DMS53 treated with DMSO at 0.1 percent for 48 hours (cell line): Measurements from ENCODE around the gene ATG4C.
"Not testable (repeated sequence)": the region's sequence is repeated elsewhere in the genome, so short reads cannot be mapped to it uniquely, and the experiment has no call there.

ENCODE experiments used
- DNase-seq: peaks from one replicate; lab custom pipeline; 2025; ENCODE audit not compliant: unreplicated experiment; lab: John Stamatoyannopoulos, UW

The ATG4C gene, protein sequence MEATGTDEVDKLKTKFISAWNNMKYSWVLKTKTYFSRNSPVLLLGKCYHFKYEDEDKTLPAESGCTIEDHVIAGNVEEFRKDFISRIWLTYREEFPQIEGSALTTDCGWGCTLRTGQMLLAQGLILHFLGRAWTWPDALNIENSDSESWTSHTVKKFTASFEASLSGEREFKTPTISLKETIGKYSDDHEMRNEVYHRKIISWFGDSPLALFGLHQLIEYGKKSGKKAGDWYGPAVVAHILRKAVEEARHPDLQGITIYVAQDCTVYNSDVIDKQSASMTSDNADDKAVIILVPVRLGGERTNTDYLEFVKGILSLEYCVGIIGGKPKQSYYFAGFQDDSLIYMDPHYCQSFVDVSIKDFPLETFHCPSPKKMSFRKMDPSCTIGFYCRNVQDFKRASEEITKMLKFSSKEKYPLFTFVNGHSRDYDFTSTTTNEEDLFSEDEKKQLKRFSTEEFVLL

DNA sequence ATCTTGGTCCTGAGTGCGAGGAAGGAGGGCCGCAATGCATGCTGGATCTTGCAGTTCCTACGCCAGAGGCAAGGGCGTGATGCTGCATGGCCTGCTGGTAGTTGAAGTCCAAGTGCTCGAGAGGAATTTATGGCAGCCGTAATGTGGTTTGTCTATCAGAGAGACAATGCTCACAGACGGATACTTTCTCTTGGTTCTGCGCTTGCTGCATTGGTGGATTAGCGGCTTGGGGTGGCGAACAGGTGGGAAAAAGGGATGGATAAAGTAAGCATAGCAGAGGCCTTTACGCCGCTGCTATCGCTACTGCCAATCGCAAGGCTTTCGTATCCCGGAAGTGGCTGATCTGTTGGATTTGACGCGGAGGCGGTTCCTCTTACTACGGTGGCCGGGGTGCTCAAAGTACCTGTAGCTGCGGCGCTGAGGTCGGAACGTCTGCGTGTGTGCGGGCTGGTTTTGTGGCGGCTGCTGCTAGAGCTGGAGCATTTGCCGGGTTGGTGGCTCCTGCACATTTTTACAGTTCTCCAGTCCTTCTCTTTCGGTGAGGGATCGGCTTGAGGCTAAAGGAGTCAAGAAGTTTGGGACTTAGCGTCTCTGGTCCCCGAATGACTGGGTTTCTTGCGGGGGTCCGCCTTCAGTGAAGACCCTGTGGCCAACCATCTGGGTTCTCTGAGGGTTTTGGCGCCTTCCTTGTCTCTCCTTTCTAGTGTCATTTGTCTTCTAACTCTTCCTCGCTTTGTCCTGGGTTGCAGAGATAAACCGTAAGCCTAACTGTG is at the start of gene ATG4C:
Gene ATG4C, plus strand, starts transcription at position 397 of the 773 bp plus-strand sequence. CDS start 19,655 bp downstream, outside the sequence.
- peak; percentile 100 for DNase-seq

DNA sequence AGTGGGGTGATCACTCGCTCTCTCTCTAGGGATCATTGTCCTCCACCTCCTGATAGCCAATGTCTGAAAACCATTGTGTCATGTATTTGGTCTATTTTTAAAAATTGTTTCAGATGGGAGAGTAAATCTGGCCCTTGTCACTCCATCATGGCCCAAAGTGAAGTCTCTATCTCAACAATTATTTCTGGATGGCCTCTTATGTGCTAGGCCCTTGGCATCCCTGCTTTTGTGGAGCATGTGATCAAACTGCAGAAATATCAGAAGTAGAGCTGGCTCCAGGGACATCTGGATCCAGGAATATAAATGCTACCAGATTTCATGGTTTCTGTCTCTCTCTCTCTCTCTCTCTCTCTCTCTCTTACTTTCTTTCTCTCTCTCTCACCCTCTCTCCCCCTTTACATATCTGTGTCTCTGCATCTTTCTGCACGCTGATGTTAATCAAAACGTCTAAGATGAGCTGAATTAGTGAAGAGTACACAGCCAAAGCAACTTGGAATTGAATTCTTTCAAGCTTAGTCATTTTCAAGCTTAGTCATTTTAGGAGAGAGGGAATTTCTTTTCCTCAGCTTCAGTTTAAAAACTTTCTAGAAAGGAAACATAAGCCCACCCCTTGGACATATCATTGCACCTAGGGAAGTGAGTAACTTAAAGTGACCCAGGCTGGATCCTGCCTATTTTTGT is 48.3 kb upstream of the ATG4C start:
- no peak for DNase-seq

- DNase-seq = not testable (repeated sequence)
Measured at GRCh38 chr1:62740701-62741100, 43.2 kb upstream of the ATG4C start.

- no peak for DNase-seq
Measured at GRCh38 chr1:62744611-62745577, 39.0 kb upstream of the ATG4C start.

- DNase-seq = peak; percentile 83
Measured at GRCh38 chr1:62746086-62746808, 37.7 kb upstream of the ATG4C start.

DNA sequence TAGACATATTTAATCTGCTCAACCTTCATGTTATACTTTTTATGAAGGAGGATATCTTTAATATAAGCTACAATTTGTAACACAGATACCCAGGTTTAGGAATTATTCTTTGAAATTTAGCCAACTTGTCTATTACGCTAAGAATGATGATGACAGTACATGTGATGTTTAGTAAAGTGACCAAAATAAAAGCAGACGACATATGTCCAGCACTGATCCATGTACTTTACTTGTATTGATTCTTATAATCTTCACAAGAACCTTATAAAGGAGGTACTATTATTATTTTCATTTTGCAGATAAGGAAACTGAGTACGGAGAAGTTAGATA is 37.2 kb upstream of the ATG4C start:
- DNase-seq = no peak

DNA sequence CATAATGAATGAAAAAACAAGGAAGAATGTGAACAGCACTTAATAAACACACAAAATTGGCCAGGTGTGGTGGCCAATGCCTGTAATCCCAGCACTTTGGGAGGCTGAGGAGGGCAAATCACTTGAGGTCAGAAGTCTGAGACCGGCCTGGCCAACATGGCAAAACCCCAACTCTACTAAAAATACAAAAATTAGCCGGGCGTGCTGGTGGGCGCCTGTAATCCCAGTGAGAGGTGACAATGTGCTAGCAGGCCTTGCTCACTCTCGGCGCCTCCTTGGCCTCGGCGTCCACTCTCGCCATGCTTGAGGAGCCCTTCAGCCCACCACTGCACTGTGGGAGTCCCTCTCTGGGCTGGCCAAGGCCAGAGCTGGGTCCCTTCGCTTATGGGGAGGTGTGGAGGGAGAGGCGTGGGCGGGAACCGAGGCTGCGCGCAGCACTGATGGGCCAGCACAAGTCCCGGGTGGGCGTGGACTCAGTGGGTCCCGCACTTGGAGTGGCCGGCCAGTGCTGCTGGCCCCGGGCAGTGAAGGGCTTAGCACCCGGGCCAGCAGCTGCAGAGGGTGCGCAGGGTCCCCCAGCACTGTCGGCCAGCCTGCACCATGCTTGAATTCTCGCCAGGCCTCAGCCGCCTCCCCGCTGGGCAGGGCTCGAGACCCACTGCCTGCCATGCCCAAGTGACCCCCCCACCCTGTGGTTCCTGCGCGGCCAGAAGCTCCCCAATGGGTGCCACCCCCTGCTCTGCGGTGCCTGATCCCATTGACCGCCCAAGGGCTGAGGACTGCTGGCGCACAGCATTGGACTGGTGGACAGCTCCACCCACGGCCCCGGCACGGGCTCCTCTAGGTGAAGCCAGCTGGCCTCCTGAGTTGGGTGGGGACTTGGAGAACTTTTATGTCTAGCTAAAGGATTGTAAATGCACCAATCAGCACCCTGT is 30.6 kb upstream of the ATG4C start:
- no peak for DNase-seq

DNA sequence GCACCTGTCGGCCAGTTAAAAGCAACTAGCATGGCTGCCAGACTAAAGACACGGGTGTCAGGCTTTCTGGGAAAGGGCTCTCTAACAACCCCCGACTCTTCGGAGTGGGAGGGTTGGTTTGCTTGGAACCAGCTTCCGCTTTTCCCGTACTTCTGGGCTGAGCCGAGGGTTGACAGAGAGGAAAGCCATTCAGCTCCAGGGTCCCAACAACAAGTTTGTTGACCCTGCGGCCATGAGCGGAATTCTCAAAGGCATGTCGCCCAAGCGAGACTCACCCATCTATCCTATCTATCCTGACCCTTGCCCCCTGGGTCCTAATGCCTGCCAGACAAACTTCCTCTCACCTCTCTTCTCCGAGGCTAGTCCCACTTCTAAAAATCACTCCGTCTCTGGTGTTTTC is 29.0 kb upstream of the ATG4C start:
- DNase-seq = not testable (repeated sequence)

GRCh38 chr1:62756255-62756884 is 27.6 kb upstream of the ATG4C start:
- not testable (repeated sequence) for DNase-seq

DNA sequence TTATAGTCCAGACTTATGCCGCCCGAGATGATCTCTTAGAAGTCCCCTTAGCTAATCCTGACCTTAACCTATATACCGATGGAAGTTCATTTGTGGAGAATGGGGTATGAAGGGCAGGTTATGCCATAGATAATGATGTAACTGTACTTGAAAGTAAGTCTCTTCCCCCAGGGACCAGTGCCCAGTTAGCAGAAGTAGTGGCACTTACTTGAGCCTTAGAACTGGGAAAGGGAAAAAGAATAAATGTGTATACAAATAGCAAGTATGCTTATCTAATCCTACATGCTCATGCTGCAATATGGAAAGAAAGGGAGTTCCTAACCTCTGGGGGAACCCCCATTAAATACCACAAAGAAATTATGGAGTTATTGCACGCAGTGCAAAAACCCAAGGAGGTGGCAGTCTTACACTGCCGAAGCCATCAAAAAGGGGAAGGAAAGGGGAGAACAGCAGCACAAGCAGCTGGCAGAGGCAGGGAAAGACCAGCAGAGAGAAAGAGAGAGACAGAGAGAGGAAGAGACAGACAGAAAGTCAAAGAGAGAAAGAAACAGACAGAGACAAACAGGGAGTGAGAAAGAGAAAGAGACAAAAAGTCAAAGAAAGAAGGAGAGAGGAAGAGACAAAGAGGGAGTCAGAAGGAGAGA is 24.6 kb upstream of the ATG4C start:
- DNase-seq = not testable (repeated sequence)

- peak; percentile 20 for DNase-seq
Measured at GRCh38 chr1:62760021-62760782, 23.7 kb upstream of the ATG4C start.

DNA sequence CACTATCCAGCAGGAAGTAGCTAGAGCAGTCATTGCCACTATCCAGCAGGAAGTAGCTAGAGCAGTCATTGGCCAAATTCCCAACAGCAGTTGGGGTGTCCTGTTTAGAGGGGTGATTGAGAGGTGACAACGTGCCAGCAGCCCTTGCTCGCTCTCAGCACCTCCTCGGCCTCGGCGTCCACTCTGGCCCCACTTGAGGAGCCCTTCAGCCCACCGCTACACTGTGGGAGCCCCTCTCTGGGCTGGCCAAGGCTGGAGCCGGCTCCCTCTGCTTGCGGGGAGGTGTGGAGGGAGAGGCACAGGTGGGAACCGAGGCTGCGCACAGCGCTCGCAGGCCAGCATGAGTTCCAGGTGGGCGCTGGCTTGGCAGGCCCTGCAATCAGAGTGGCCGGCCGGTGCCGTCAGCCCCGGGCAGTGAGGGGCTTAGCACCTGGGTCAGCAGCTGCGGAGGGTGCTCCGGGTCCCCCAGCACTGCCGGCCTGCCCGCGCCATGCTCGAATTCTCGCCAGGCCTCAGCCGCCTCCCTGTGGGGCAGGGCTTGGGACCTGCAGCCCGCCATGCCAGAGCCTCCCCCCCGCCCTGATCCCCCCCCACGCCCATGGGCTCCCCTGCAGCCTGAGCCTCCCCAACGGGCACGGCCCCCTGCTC is 22.6 kb upstream of the ATG4C start:
- not testable (repeated sequence) for DNase-seq

GRCh38 chr1:62762027-62762426 is 21.9 kb upstream of the ATG4C start:
- DNase-seq = not testable (repeated sequence)

- DNase-seq = no peak
Measured at GRCh38 chr1:62765981-62766380, 18.0 kb upstream of the ATG4C start.

DNA sequence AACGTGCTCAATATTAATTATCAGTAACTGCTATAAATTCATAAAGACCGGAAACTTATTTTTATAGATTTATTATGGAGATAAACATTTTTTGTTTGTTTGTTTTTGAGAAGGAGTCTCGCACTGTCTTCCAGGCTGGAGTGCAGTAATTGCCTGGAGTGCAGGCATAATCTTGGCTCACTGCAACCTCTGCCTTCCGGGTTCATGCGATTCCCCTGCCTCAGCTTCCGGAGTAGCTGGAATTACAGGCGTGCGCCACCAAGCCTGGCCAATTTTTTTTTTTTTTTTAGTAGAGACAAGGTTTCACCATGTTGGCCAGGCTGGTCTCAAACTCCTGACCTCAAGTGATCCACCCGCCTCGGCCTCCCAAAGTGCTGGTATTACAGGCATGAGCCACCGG is 15.4 kb upstream of the ATG4C start:
- not testable (repeated sequence) for DNase-seq

DNA sequence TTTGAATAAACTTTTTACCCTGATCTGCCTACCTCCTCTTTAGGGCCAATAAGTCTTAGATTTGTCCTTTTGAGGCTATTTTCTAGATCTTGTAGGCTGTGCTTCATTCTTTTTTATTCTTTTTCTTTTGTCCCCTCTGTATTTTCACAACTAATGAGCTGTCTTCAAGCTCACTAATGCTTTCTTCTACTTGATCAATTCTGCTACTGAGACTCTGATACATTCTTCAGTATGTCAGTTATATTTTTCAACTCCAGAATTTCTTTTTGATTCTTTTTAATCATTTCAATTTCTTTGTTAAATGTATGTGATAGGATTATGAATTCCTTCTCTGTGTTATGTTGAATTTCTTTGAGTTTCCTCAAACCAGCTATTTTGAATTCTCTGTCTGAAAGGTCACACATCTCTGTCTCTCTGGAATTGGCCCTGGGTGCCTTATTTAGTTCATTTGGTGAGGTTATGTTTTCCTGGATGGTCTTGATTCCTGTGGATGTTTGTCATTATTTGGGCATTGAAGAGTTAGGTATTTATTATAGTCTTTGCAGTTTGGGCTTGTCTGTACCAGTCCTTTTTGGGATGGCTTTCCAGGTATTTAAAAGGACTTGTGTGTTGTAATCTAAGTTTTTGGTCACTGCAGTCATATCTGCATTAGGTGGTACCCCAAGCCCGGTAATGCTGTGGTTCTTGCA is 11.2 kb upstream of the ATG4C start:
- DNase-seq = no peak
